LHCN-M2 (cell line): ENCODE measurements around the gene SEMA3A. TPM values are rescaled to one million over a fixed set of nuclear protein-coding genes. Genes with fewer than 3 reads are reported as not detected.
"Not testable (repeated sequence)": the region's sequence is repeated elsewhere in the genome, so short reads cannot be mapped to it uniquely, and the experiment has no call there.

Source experiments
- DNase-seq: peaks from one replicate; pipeline ENCODE4 v3.0.0-alpha.2; 2012; ENCODE audit warnings: low read depth
- total RNA-seq: library from RNA; depleted of rRNA; stranded (reverse); fragments of >200 nt; gene quantifications from 2 replicates; pipeline ENCODE4 v1.2.3, GENCODE V29; 2014

SEMA3A gene
- total RNA-seq, 1 experiment from 2014 or later, result 11.8 TPM

GRCh38 chr7:84069033-84069432 lies 125.6 kb downstream of the SEMA3A start:
- no peak for DNase-seq

GRCh38 chr7:84062489-84062901 lies 132.1 kb downstream of the SEMA3A start:
- not testable (repeated sequence) for DNase-seq

- DNase-seq, result peak; percentile 23
Observed at GRCh38 chr7:84060760-84061261, 133.8 kb downstream of the SEMA3A start.

GRCh38 chr7:84060000-84060399 lies 134.6 kb downstream of the SEMA3A start:
- DNase-seq, result no peak

- DNase-seq, result peak; percentile 15
Observed at GRCh38 chr7:84058311-84059076, 136.1 kb downstream of the SEMA3A start.

- DNase-seq, result no peak
Observed at GRCh38 chr7:84057576-84057975, 137.0 kb downstream of the SEMA3A start.

GRCh38 chr7:84055904-84056605 lies 138.5 kb downstream of the SEMA3A start:
- no peak for DNase-seq

- DNase-seq, result not testable (repeated sequence)
Observed at GRCh38 chr7:84055199-84055598, 139.4 kb downstream of the SEMA3A start.

- no peak for DNase-seq
Observed at GRCh38 chr7:84049071-84049836, 145.3 kb downstream of the SEMA3A start.

- DNase-seq, result no peak
Observed at GRCh38 chr7:84047085-84047484, 147.5 kb downstream of the SEMA3A start.

GRCh38 chr7:84044834-84045233 lies 149.8 kb downstream of the SEMA3A start:
- no peak for DNase-seq

- DNase-seq, result peak; percentile 37
Observed at GRCh38 chr7:84043661-84044191, 150.9 kb downstream of the SEMA3A start.

- peak; percentile 85 for DNase-seq
Observed at GRCh38 chr7:84042110-84042539, 152.5 kb downstream of the SEMA3A start.

GRCh38 chr7:84041649-84042048 lies 152.9 kb downstream of the SEMA3A start:
- no peak for DNase-seq

GRCh38 chr7:84040355-84040754 lies 154.2 kb downstream of the SEMA3A start:
- DNase-seq, result no peak

- no peak for DNase-seq
Observed at GRCh38 chr7:84039432-84039831, 155.2 kb downstream of the SEMA3A start.

GRCh38 chr7:84027678-84028077 lies 166.9 kb downstream of the SEMA3A start:
- no peak for DNase-seq

GRCh38 chr7:84025332-84025927 lies 169.2 kb downstream of the SEMA3A start:
- DNase-seq, result peak; percentile 90

GRCh38 chr7:84022684-84023308 lies 171.8 kb downstream of the SEMA3A start:
- DNase-seq, result no peak

- DNase-seq, result no peak
Observed at GRCh38 chr7:84022009-84022408, 172.6 kb downstream of the SEMA3A start.
